Trophoblast cell (in vitro differentiated cells and primary cell): ENCODE measurements around the gene ADIG.
A peak's percentile ranks its signal among the peaks of the same experiment; 100 is the strongest.

Source experiments
- DNase-seq, 2 donors: peaks; one replicate each; pipeline ENCODE4 v3.0.0-alpha.2; 2016
- H2AFZ ChIP-seq: 2 replicates; pipeline ENCODE4 v1.6.1; 2013; ENCODE audit warnings: low read length, moderate library complexity, mild to moderate bottlenecking; ENCODE audit not compliant: insufficient read depth, poor library complexity
- H2AK5ac ChIP-seq: 2 replicates; pipeline ENCODE4 v1.6.1; 2013; ENCODE audit warnings: mild to moderate bottlenecking, low read length
- H2BK120ac ChIP-seq: 2 replicates; pipeline ENCODE4 v1.6.1; 2013; ENCODE audit warnings: low read length, mild to moderate bottlenecking, moderate library complexity; ENCODE audit not compliant: insufficient read depth, poor library complexity
- H2BK12ac ChIP-seq: 2 replicates; pipeline ENCODE4 v1.6.1; 2013; ENCODE audit warnings: mild to moderate bottlenecking, low read length, moderate library complexity
- H2BK5ac ChIP-seq: 2 replicates; pipeline ENCODE4 v1.6.1; 2013; ENCODE audit warnings: low read length, low read depth, moderate library complexity, mild to moderate bottlenecking; ENCODE audit not compliant: poor library complexity
- H3K14ac ChIP-seq: 2 replicates; pipeline ENCODE4 v1.6.1; 2013; ENCODE audit warnings: mild to moderate bottlenecking, low read length
- H3K18ac ChIP-seq: 2 replicates; pipeline ENCODE4 v1.6.1; 2013; ENCODE audit warnings: mild to moderate bottlenecking, low read length
- H3K23ac ChIP-seq: 2 replicates; pipeline ENCODE4 v1.6.1; 2013; ENCODE audit warnings: low read length
- H3K27ac ChIP-seq: 2 replicates; pipeline ENCODE4 v1.5.1; 2013; ENCODE audit warnings: low read depth, mild to moderate bottlenecking, inconsistent platforms, low read length, moderate library complexity
- H3K27me3 ChIP-seq: 2 replicates; pipeline ENCODE4 v1.6.1; 2013; ENCODE audit warnings: inconsistent platforms, mild to moderate bottlenecking, low read length, moderate library complexity; ENCODE audit not compliant: insufficient read depth
- H3K36me3 ChIP-seq, 2 experiments: 1 replicate in 1 of 2; 2 replicates in 1 of 2; pipeline ENCODE4 v1.6.1; 2013; ENCODE audit warnings: low read length in 2 of 2, mild to moderate bottlenecking in 2 of 2, moderate library complexity in 1 of 2; ENCODE audit not compliant: insufficient read depth in 2 of 2, control insufficient read depth in 1 of 2
- H3K4ac ChIP-seq: 2 replicates; pipeline ENCODE4 v1.6.1; 2013; ENCODE audit warnings: low read depth, mild to moderate bottlenecking, low read length, moderate library complexity
- H3K4me1 ChIP-seq, 2 experiments: 1 replicate in 1 of 2; 2 replicates in 1 of 2; pipeline ENCODE4 v1.6.1; 2013; ENCODE audit warnings: low read length in 2 of 2, mild to moderate bottlenecking in 2 of 2, moderate library complexity in 1 of 2; ENCODE audit not compliant: insufficient read depth in 2 of 2, control insufficient read depth in 1 of 2
- H3K4me2 ChIP-seq: 2 replicates; pipeline ENCODE4 v1.6.1; 2013; ENCODE audit warnings: inconsistent platforms, mild to moderate bottlenecking, low read length, moderate library complexity
- H3K4me3 ChIP-seq: 2 replicates; pipeline ENCODE4 v1.5.1; 2013; ENCODE audit warnings: mild to moderate bottlenecking, low read depth, low read length, inconsistent platforms
- H3K79me1 ChIP-seq: one replicate; pipeline ENCODE4 v1.6.1; 2013; ENCODE audit warnings: low read length
- H3K79me2 ChIP-seq: 2 replicates; pipeline ENCODE4 v1.6.1; 2013; ENCODE audit warnings: low read length, mild to moderate bottlenecking; ENCODE audit not compliant: control insufficient read depth, insufficient read depth, poor library complexity
- H3K9ac ChIP-seq: 2 replicates; pipeline ENCODE4 v1.6.1; 2013; ENCODE audit warnings: mild to moderate bottlenecking, low read length
- H3K9me3 ChIP-seq: 2 replicates; pipeline ENCODE4 v1.6.1; 2013; ENCODE audit warnings: low read depth, mild to moderate bottlenecking, control low read depth, inconsistent platforms, low read length; ENCODE audit not compliant: insufficient read depth
- H4K12ac ChIP-seq: 2 replicates; pipeline ENCODE4 v1.6.1; 2013; ENCODE audit warnings: low read depth, mild to moderate bottlenecking, low read length, moderate library complexity
- H4K8ac ChIP-seq: 2 replicates; pipeline ENCODE4 v1.6.1; 2013; ENCODE audit warnings: low read depth, mild to moderate bottlenecking, low read length, moderate library complexity
- H4K91ac ChIP-seq: one replicate; pipeline ENCODE4 v1.6.1; 2013; ENCODE audit warnings: low read depth, mild to moderate bottlenecking, low read length, moderate library complexity
- WGBS: extraction: QIAGEN DNeasy Blood & Tissue Kit; methylation state at CpG from one replicate; pipeline ENCODE4 v1.1.7; 2013; ENCODE audit warnings: missing lambda C conversion rate; ENCODE audit not compliant: insufficient read length, insufficient coverage; ENCODE audit errors: extremely low coverage; 5-methylcytosine and 5-hydroxymethylcytosine counted together

The ADIG gene

DNA sequence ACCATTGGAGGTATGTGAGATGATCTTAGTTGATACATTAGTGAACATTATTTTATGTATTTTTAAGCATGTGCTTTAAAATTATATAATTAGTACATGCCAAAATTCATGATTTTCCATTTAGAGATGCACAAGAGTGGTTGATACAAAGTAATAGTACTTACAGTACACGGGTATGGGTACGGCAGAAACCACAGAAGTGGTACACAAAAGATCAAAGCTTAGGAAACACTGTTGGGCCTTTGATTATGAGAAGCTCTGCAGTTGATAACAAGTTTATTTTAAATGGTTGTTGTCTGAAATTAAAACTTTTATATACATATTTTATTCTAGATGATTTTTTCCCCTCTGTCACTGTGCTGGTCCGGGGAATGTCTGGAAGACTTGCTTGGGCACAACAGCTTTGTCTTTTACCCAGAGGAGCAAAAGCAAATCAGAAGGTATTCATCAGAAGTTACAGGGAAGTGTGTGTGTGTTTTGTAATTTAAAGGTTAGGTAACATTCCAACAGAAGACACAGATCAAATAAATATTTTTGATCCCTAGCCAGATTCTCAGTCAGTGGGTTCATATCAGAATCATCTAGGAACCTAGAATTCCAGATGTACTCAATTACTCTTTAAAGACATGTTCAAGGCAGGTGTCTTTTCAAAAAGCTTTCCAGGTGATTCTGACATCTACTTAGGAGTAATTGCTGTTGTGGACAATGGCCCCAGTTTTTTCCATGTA is 32.5 kb upstream of the ADIG start:
- no peak overlapping the region for H4K91ac ChIP-seq

DNA sequence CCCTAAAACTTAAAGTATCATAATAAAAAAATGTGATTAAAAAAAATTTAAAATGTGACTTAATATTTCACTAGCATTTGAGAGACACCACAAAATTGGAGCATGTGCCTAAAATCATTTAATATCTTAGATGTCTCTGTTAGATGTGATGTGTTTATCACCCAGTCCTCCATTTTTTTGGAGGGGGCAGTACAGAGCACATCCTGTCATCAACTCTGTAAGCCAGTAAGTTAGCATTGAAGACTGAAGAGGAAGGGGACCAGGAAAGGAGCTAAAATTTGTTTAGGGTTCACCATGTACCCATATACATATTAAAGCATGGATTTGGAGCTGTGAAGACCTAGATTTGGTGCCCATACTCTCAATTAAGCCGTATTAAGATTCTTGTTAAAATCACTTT is 30.7 kb upstream of the ADIG start:
- Histone ChIP-seq H3K4me3 (no peak overlapping the region), H3K27me3 (no peaks in the 10 kb centered on the region), H3K4me1 (no peaks in the 10 kb centered on the region), H3K4ac (no peak overlapping the region), H3K18ac (no peak overlapping the region), H3K79me1 (no peaks in the 10 kb centered on the region), H4K12ac (no peak overlapping the region), H3K14ac (no peak overlapping the region), H3K4me2 (no peak overlapping the region), H3K9me3 (no peaks in the 10 kb centered on the region), H4K8ac (no peak overlapping the region), H3K9ac (no peak overlapping the region), H3K79me2 (no peaks in the 10 kb centered on the region), H2AK5ac (no peak overlapping the region), H3K36me3 (peaks cover 16 to 36% of the 10 kb centered on the region in 2 experiments), H3K23ac (no peak overlapping the region), H2AFZ (no peak overlapping the region), H2BK5ac (no peak overlapping the region), H3K27ac (no peak overlapping the region), H4K91ac (no peak overlapping the region), H2BK12ac (no peak overlapping the region), H2BK120ac (no peak overlapping the region)
- DNase-seq = no peak
- WGBS = no CpG with 5 or more reads among the region's 1 CpG

More for the DNA sequence above, 32.5 kb upstream of the ADIG start:
- H2BK12ac ChIP-seq = no peak overlapping the region
- no peak overlapping the region for H3K4me2 ChIP-seq
- H3K36me3 ChIP-seq = peaks cover 17 to 39% of the 10 kb centered on the region in 2 experiments
- no peak overlapping the region for H3K4me3 ChIP-seq
- H3K79me2 ChIP-seq = no peaks in the 10 kb centered on the region
- H4K8ac ChIP-seq = no peak overlapping the region
- H3K79me1 ChIP-seq = no peaks in the 10 kb centered on the region
- H2BK5ac ChIP-seq = no peak overlapping the region
- no peak overlapping the region for H4K12ac ChIP-seq
- no peaks in the 10 kb centered on the region for H3K27me3 ChIP-seq
- no peaks in the 10 kb centered on the region for H3K4me1 ChIP-seq
- H3K4ac ChIP-seq = no peak overlapping the region
- WGBS = no CpG with 5 or more reads among the region's 3 CpGs
- DNase-seq = no peak
- no peak overlapping the region for H3K18ac ChIP-seq
- no peak overlapping the region for H3K14ac ChIP-seq
- no peaks in the 10 kb centered on the region for H3K9me3 ChIP-seq
- H2AK5ac ChIP-seq = no peak overlapping the region
- H3K23ac ChIP-seq = no peak overlapping the region
- H3K27ac ChIP-seq = no peak overlapping the region
- H2BK120ac ChIP-seq = no peak overlapping the region
- H2AFZ ChIP-seq = no peak overlapping the region
- H3K9ac ChIP-seq = no peak overlapping the region

DNA sequence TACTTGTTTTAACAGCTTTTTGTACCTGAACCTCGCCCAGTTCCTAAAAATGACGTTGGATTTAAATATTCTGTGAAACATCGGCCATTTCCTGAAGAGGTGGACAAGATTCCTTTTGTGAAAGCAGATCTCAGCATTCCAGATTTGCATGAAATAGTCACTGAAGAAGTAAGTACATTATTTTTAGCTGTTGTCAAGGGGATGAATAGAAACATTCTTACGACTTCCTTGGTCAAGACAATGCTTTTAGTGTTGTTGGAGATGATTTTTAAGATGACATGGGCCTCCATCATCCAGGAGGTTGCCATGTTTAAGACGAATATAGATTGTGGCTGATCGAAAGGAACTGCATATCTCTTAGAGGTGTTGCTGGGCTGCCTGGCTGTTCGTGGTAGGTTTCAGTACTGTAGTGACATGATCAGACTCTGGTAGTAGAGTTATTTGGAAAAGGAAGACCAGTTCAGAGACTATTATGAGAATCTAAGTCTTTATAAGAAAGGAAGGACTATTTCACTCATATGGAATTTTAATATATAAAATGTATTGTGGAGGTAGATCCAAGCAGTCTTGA is 29.9 kb upstream of the ADIG start:
- Histone ChIP-seq H2BK5ac (no peak overlapping the region), H3K27ac (no peak overlapping the region), H3K9ac (no peak overlapping the region)

DNA sequence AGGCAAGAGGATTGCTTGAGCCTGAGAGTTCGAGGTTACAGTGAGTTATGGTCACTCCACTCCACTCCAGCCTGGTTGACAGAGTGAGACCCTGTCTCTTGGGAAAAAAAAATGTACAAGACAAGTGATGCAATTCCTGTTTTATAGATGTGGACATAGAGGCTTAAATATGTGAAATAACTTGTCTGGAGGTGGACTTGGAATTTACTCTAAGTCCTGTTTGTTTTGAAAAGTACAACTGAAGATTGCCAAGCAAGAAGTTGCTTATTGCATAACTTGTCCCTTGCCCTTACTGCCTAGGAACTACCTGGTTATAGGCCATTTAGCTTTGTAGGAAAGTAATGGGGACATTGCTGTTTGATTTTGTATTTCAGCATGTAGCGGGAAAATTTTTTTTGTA is 26.0 kb upstream of the ADIG start:
- H3K79me2 ChIP-seq = no peaks in the 10 kb centered on the region
- no peak overlapping the region for H4K12ac ChIP-seq
- no peaks in the 10 kb centered on the region for H3K9me3 ChIP-seq
- peak in 1 of 2 donors; percentile 51 for DNase-seq
- no peak overlapping the region for H3K18ac ChIP-seq
- H3K4me3 ChIP-seq = no peak overlapping the region
- no peak overlapping the region for H3K4me2 ChIP-seq
- no peaks in the 10 kb centered on the region for H3K4me1 ChIP-seq
- 100% methylated on average over 1 of the region's 2 CpGs for WGBS
- no peak overlapping the region for H2BK12ac ChIP-seq
- no peak overlapping the region for H3K14ac ChIP-seq
- H3K27me3 ChIP-seq = no peaks in the 10 kb centered on the region
- H2AK5ac ChIP-seq = no peak overlapping the region
- H3K27ac ChIP-seq = no peak overlapping the region
- H2BK5ac ChIP-seq = no peak overlapping the region
- H2BK120ac ChIP-seq = no peak overlapping the region
- no peak overlapping the region for H3K4ac ChIP-seq
- no peak overlapping the region for H4K91ac ChIP-seq
- H3K9ac ChIP-seq = no peak overlapping the region
- H3K23ac ChIP-seq = no peak overlapping the region
- H3K36me3 ChIP-seq = peaks cover 15 to 22% of the 10 kb centered on the region in 2 experiments
- H2AFZ ChIP-seq = no peak overlapping the region
- H4K8ac ChIP-seq = no peak overlapping the region
- no peaks in the 10 kb centered on the region for H3K79me1 ChIP-seq

More for the DNA sequence above, 29.9 kb upstream of the ADIG start:
- Histone ChIP-seq H2BK12ac (no peak overlapping the region), H3K27me3 (no peaks in the 10 kb centered on the region), H3K14ac (no peak overlapping the region), H3K4me1 (no peaks in the 10 kb centered on the region), H3K79me1 (no peaks in the 10 kb centered on the region), H3K4me3 (no peak overlapping the region), H3K18ac (no peak overlapping the region), H3K4ac (no peak overlapping the region), H3K23ac (no peak overlapping the region), H3K79me2 (no peaks in the 10 kb centered on the region), H2AFZ (no peak overlapping the region), H2AK5ac (no peak overlapping the region), H3K36me3 (peaks cover 16 to 30% of the 10 kb centered on the region in 2 experiments), H4K12ac (no peak overlapping the region), H2BK120ac (no peak overlapping the region), H3K9me3 (no peaks in the 10 kb centered on the region), H3K4me2 (no peak overlapping the region), H4K91ac (no peak overlapping the region), H4K8ac (no peak overlapping the region)
- no peak for DNase-seq
- WGBS = no CpG with 5 or more reads among the region's 7 CpGs
